H1 (cell line): Measurements from ENCODE around the gene CAV3. TPM values are rescaled to one million over a fixed set of nuclear protein-coding genes. Genes with fewer than 3 reads are reported as not detected.

ENCODE experiments used
- CTCF ChIA-PET: fragments of 300-600 bp; sonication (Branson Sonifier 250); formaldehyde crosslinking; loops from one replicate; lab custom pipeline; 2021; ENCODE audit not compliant: partially characterized antibody; lab: Charles Lee
- POLR2A ChIA-PET: fragments of 300-600 bp; sonication (Branson Sonifier 250); formaldehyde crosslinking; loops from one replicate; lab custom pipeline; 2021; ENCODE audit warnings: inconsistent platforms; ENCODE audit not compliant: partially characterized antibody; lab: Charles Lee
- DNase-seq, 2 experiments: peaks; one replicate each; pipeline versions ENCODE4 v3.0.0 to v3.0.0-alpha.2; 2010 to 2022; ENCODE audit warnings: low spot score in 2 of 2, low read depth in 1 of 2, mixed read lengths in 1 of 2
- FAIRE-seq: peaks from 2 replicates; lab custom pipeline; 2011; peaks lifted over from hg19 to GRCh38; lab: Jason Lieb, UNC
- H2AFZ ChIP-seq: 2 replicates; pipeline ENCODE4 v1.8.1; 2012; ENCODE audit warnings: low read length, inconsistent platforms
- H2AK5ac ChIP-seq: 2 replicates; pipeline ENCODE4 v1.6.1; 2013; ENCODE audit warnings: low read depth, low read length
- H2BK120ac ChIP-seq: replicated peaks from 2 replicates; pipeline ENCODE3; 2013; ENCODE audit warnings: low read depth, low read length, inconsistent platforms
- H2BK12ac ChIP-seq: 2 replicates; pipeline ENCODE4 v1.6.1; 2013; ENCODE audit warnings: low read depth, low read length
- H2BK15ac ChIP-seq: 2 replicates; pipeline ENCODE4 v1.6.1; 2013; ENCODE audit warnings: low read length
- H2BK20ac ChIP-seq: 2 replicates; pipeline ENCODE4 v1.6.1; 2013; ENCODE audit warnings: low read length
- H2BK5ac ChIP-seq: 2 replicates; pipeline ENCODE4 v1.6.1; 2013; ENCODE audit warnings: low read depth, low read length
- H3K14ac ChIP-seq: 2 replicates; pipeline ENCODE4 v1.6.1; 2013; ENCODE audit warnings: inconsistent platforms; ENCODE audit not compliant: insufficient read length
- H3K18ac ChIP-seq: 2 replicates; pipeline ENCODE4 v1.6.1; 2013; ENCODE audit warnings: low read length; ENCODE audit errors: extremely low read depth
- H3K23ac ChIP-seq: 2 replicates; pipeline ENCODE4 v1.6.1; 2013; ENCODE audit warnings: inconsistent platforms; ENCODE audit not compliant: insufficient read length
- H3K23me2 ChIP-seq: 2 replicates; pipeline ENCODE4 v1.6.1; 2013; ENCODE audit warnings: low read depth, low read length
- H3K27ac ChIP-seq: 2 replicates; pipeline ENCODE4 v1.6.1; 2011; ENCODE audit warnings: low read depth, low read length, inconsistent platforms
- H3K27me3 ChIP-seq, 4 experiments: replicated peaks in 1 of 4; 1 replicate in 1 of 4; 2 replicates in 3 of 4; pipeline versions ENCODE4 v1.6.1 to v1.8.1; 2011 to 2013; ENCODE audit warnings: low read length in 3 of 4, mild to moderate bottlenecking in 3 of 4, inconsistent platforms in 2 of 4, mixed read lengths in 2 of 4, moderate library complexity in 1 of 4; ENCODE audit not compliant: control insufficient read depth in 3 of 4, insufficient read depth in 3 of 4; ENCODE audit errors: extremely low read depth in 1 of 4
- H3K36me3 ChIP-seq, 4 experiments: 2 replicates each; pipeline versions ENCODE4 v1.6.1 to v1.8.1; 2011 to 2013; ENCODE audit warnings: mild to moderate bottlenecking in 4 of 4, low read length in 3 of 4, moderate library complexity in 2 of 4, control low read depth in 1 of 4, inconsistent platforms in 1 of 4; ENCODE audit not compliant: insufficient read depth in 4 of 4, control insufficient read depth in 2 of 4
- H3K4ac ChIP-seq: replicated peaks from 2 replicates; pipeline ENCODE3; 2013; ENCODE audit warnings: low read length, low read depth, mixed read lengths, inconsistent platforms; ENCODE audit not compliant: insufficient read length
- H3K4me1 ChIP-seq, 4 experiments: replicated peaks in 1 of 4; 1 replicate in 1 of 4; 2 replicates in 3 of 4; pipeline versions ENCODE4 v1.6.1 to v1.8.1; 2011 to 2013; ENCODE audit warnings: low read length in 3 of 4, inconsistent platforms in 2 of 4, mixed read lengths in 1 of 4; ENCODE audit not compliant: insufficient read depth in 4 of 4, control insufficient read depth in 3 of 4
- H3K4me2 ChIP-seq, 2 experiments: 2 replicates each; pipeline versions ENCODE4 v1.6.1 to v1.8.1; 2011 to 2013; ENCODE audit warnings: low read depth in 2 of 2, low read length in 2 of 2, control low read depth in 1 of 2, inconsistent platforms in 1 of 2, mild to moderate bottlenecking in 1 of 2; ENCODE audit not compliant: insufficient read depth in 1 of 2
- H3K4me3 ChIP-seq, 4 experiments: fragments of 200-600, 300-600 bp in 1 of 4; sonication (generic), shearing (Covaris generic), sonication (Bioruptor Twin) in 1 of 4; 2 replicates each; pipeline versions ENCODE4 v1.5.1 to v1.8.1; 2011 to 2016; ENCODE audit warnings: low read length in 4 of 4, low read depth in 3 of 4, control low read depth in 2 of 4, inconsistent platforms in 2 of 4, mild to moderate bottlenecking in 2 of 4, mixed read lengths in 1 of 4, moderate library complexity in 1 of 4; ENCODE audit not compliant: insufficient read depth in 2 of 4; ENCODE audit errors: extremely low read depth in 1 of 4
- H3K56ac ChIP-seq: replicated peaks from 2 replicates; pipeline ENCODE3; 2013; ENCODE audit warnings: low read depth, mild to moderate bottlenecking, mixed read lengths, low read length, inconsistent platforms; ENCODE audit not compliant: insufficient read length
- H3K79me1 ChIP-seq: 2 replicates; pipeline ENCODE4 v1.6.1; 2013; ENCODE audit warnings: low read depth, low read length, control low read depth
- H3K79me2 ChIP-seq, 2 experiments: 2 replicates each; pipeline versions ENCODE4 v1.6.1 to v1.8.1; 2012 to 2013; ENCODE audit warnings: low read length in 2 of 2, mild to moderate bottlenecking in 2 of 2, inconsistent platforms in 1 of 2; ENCODE audit not compliant: insufficient read depth in 2 of 2, control insufficient read depth in 1 of 2
- H3K9ac ChIP-seq, 4 experiments: replicated peaks in 1 of 4; 1 replicate in 1 of 4; 2 replicates in 3 of 4; pipeline versions ENCODE4 v1.6.1 to v1.8.1; 2011 to 2013; ENCODE audit warnings: low read depth in 3 of 4, low read length in 3 of 4, control low read depth in 2 of 4, mild to moderate bottlenecking in 2 of 4, moderate library complexity in 2 of 4, inconsistent platforms in 1 of 4; ENCODE audit errors: extremely low read depth in 1 of 4
- H3K9me3 ChIP-seq, 2 experiments: 2 replicates each; pipeline versions ENCODE4 v1.6.1 to v1.8.1; 2012 to 2013; ENCODE audit warnings: mild to moderate bottlenecking in 2 of 2, moderate library complexity in 2 of 2, control low read depth in 1 of 2, inconsistent platforms in 1 of 2, low read depth in 1 of 2, low read length in 1 of 2, mixed read lengths in 1 of 2; ENCODE audit not compliant: insufficient read depth in 2 of 2
- H4K20me1 ChIP-seq, 2 experiments: replicated peaks in 1 of 2; 2 replicates each; pipeline versions ENCODE3 to v1.8.1; 2011 to 2013; ENCODE audit warnings: inconsistent platforms in 2 of 2, low read length in 2 of 2, mild to moderate bottlenecking in 1 of 2; ENCODE audit not compliant: insufficient read depth in 2 of 2, control insufficient read depth in 1 of 2
- H4K5ac ChIP-seq: 2 replicates; pipeline ENCODE4 v1.6.1; 2013; ENCODE audit warnings: low read length, low read depth, mixed read lengths, inconsistent platforms; ENCODE audit not compliant: insufficient read length
- H4K8ac ChIP-seq: 2 replicates; pipeline ENCODE4 v1.8.0; 2013; ENCODE audit warnings: mild to moderate bottlenecking, moderate library complexity, low read length, inconsistent platforms; ENCODE audit not compliant: insufficient read depth; ENCODE audit errors: extremely low read depth
- H4K91ac ChIP-seq: replicated peaks from 2 replicates; pipeline ENCODE3; 2013; ENCODE audit warnings: low read length, mixed read lengths, inconsistent platforms; ENCODE audit not compliant: insufficient read length
- ATF2 ChIP-seq: IDR thresholded peaks from 2 replicates; pipeline ENCODE4 v1.6.1; 2012; ENCODE audit warnings: low read length, inconsistent platforms
- BRCA1 ChIP-seq: IDR thresholded peaks from 2 replicates; pipeline ENCODE4 v1.6.1; 2012; ENCODE audit warnings: low read depth, low read length, improper control_type of control experiment
- PHF8 ChIP-seq: fragments of 200-600 bp; sonication (generic); conservative IDR thresholded peaks from 2 replicates; pipeline ENCODE4 v1.7.1; 2012; ENCODE audit warnings: low read depth, mild to moderate bottlenecking, inconsistent platforms, low read length, moderate library complexity
- POLR2AphosphoS5 ChIP-seq: IDR thresholded peaks from 2 replicates; pipeline ENCODE4 v1.6.1; 2011; ENCODE audit warnings: low read depth, low read length
- SAP30 ChIP-seq: fragments of 300-600 bp; sonication (generic); IDR thresholded peaks from 2 replicates; pipeline ENCODE4 v1.7.1; 2012; ENCODE audit warnings: low read length, moderate library complexity, mild to moderate bottlenecking, inconsistent platforms; ENCODE audit not compliant: insufficient read depth, insufficient replicate concordance
- SIN3A ChIP-seq, 2 experiments: IDR thresholded peaks in 1 of 2; conservative IDR thresholded peaks in 1 of 2; 2 replicates each; pipeline ENCODE4 v1.6.1; 2011 to 2012; ENCODE audit warnings: low read length in 2 of 2, improper control_type of control experiment in 1 of 2, low read depth in 1 of 2, mild to moderate bottlenecking in 1 of 2
- SP2 ChIP-seq: IDR thresholded peaks from 2 replicates; pipeline ENCODE4 v1.6.1; 2012; ENCODE audit warnings: mild to moderate bottlenecking, low read length, inconsistent platforms
- polyA plus RNA-seq, 7 experiments: library from polyadenylated mRNA; depleted of rRNA in 3 of 7; stranded (reverse) in 5 of 7; unstranded in 2 of 7; fragments of >200 nt in 5 of 7; fragments of 200-250 nt in 2 of 7; gene quantifications; 1 replicate in 5 of 7; 2 replicates in 1 of 7; 4 replicates in 1 of 7; pipeline versions ENCODE4 v1.2.1 to v1.2.3, GENCODE V29; 2011 to 2013; ENCODE audit warnings: missing spikeins in 2 of 7, mixed read lengths in 2 of 7
- total RNA-seq: library from RNA; stranded (reverse); fragmentation: NEBNext Ultra II Directional; extraction: Animal tissue kit (Norgen Biotek cat#: 25700); gene quantifications from 2 replicates; pipeline ENCODE4 v1.2.1, GENCODE V29; 2021

The CAV3 gene
- total and polyA plus RNA-seq, 2 of the 8 experiments (the other 6 are each of a cell fraction or from before 2014, with no cell fraction given), result not detected

DNA sequence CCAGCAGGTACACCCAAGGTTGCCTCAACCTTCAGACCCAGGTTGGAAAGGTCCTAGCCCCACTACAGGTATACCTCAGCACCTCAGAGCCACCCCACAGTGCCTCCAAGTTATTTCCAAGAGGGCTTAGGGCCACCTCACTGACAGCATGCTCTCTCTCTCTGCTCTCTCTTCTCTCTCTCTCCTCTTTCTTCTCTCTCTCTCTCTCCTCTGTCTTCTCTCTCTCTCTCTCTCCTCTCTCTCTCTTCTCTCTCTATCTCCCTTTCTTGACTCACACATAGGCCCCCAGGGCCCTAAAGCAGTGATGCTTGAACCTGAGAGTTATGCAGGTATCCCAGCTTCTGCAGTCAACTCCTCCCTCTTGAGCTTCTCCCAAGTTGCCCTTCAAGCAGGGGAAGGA is 4.2 kb downstream of the CAV3 start:
- no peak for TF ChIP-seq SIN3A (conservative IDR thresholded peaks at IDR 0.05 in 1 of 2, IDR thresholded peaks at IDR 0.05 in 1 of 2; ENCODE audit: low read depth in 1 of 2, low read length in 2 of 2)
- no peak for TF ChIP-seq PHF8
- TF ChIP-seq SP2, result no peak
- no peak for TF ChIP-seq ATF2
- no peak for TF ChIP-seq SAP30
- TF ChIP-seq BRCA1, result no peak
- TF ChIP-seq POLR2AphosphoS5, result no peak
- Histone ChIP-seq H3K9me3 (no peaks in the 10 kb centered on the region), H3K27me3 (peaks cover 0 to 4% (median 0%) of the 10 kb centered on the region in 4 experiments; a peak in 1 of 7 replicates), H3K56ac (no peak overlapping the region), H2BK12ac (peak overlapping the region; percentile 85; the same call in 1 of the 2 replicates), H3K4me2 (no peak overlapping the region), H3K36me3 (no peaks in the 10 kb centered on the region), H3K9ac (no peak overlapping the region), H3K4me3 (no peak overlapping the region), H3K4ac (no peak overlapping the region), H2BK5ac (no peak overlapping the region), H3K79me1 (no peaks in the 10 kb centered on the region), H4K8ac (no peak overlapping the region), H3K4me1 (peaks cover 0 to 13% (median 7%) of the 10 kb centered on the region in 4 experiments; a peak in 6 of 7 replicates), H3K14ac (no peak overlapping the region), H3K23ac (no peak overlapping the region), H2AK5ac (no peak overlapping the region), H2AFZ (no peak overlapping the region), H2BK15ac (0 out of 2 replicates have a peak overlapping the region, but pooled peaks have one; percentile 40), H3K79me2 (no peaks in the 10 kb centered on the region), H4K91ac (no peak overlapping the region), H2BK20ac (no peak overlapping the region), H3K18ac (no peak overlapping the region), H2BK120ac (no peak overlapping the region), H4K20me1 (no peaks in the 10 kb centered on the region), H3K27ac (no peak overlapping the region), H4K5ac (no peak overlapping the region), H3K23me2 (peaks cover 2% of the 10 kb centered on the region; the same call in 1 of the 2 replicates)
- DNase-seq, result no peak
- ChIA-PET POLR2A (interaction anchor here (1.0 kb wide), 1 partner anchor 13 kb away, joined by 3 read pairs; no protein-coding TSS in a partner anchor), CTCF (interaction anchor here (0.7 to 4.5 kb wide), 4 partner anchors 8 to 115 kb away, joined by 3 to 19 read pairs (median 3); partner anchors contain the start of gene OXTR)
- FAIRE-seq, result no peak
